Pons (tissue), 1 donor: ENCODE measurements around the gene TGIF2.
A peak's percentile ranks its signal among the peaks of the same experiment; 100 is the strongest.

Experiments used
- DNase-seq: peaks from one replicate; pipeline ENCODE4 v3.0.0-alpha.2; 2016; ENCODE audit warnings: low spot score

The TGIF2 gene

DNA sequence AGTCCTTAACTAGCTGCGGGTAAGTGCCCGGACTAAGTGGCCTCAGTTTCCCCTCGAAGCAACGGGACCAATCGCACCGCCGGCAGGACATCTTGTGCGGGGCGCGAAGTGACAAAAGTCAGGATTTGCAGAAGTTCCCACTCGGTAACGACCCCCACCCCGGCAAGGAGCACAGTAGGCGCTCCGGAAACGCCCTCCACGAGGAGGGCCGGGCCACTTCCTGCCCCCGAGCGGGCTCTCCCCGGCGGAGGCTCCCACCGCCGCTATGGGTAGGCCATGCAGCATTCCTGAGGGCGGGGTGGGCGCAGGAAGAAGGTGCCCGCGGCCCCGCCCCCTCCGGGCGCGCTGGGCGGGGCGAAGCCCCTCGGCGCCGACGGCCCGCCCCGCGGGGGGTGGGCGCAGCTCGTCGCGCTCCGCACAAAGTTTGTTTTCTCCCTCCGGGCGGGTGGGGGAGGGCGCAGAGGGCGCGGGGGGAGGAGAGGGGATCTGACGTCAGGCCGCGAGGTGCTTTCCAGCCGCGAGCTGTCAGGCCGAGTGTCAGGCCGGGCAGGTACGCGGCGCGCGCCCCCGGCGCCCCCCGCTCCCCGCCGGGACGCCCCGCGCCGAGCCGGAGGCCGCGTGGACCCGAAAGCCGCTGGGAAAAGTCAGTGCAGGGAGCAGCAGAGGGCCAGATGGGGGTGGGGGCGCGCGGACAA is at the start of gene TGIF2:
TSS of gene TGIF2 (plus strand) at position 495 of the 695 bp plus-strand sequence. CDS start 5,178 bp downstream, outside the sequence.
- peak; percentile 29 for DNase-seq

- DNase-seq: no peak
Observed at GRCh38 chr20:36525620-36526365, 47.6 kb upstream of the TGIF2 start.

DNA sequence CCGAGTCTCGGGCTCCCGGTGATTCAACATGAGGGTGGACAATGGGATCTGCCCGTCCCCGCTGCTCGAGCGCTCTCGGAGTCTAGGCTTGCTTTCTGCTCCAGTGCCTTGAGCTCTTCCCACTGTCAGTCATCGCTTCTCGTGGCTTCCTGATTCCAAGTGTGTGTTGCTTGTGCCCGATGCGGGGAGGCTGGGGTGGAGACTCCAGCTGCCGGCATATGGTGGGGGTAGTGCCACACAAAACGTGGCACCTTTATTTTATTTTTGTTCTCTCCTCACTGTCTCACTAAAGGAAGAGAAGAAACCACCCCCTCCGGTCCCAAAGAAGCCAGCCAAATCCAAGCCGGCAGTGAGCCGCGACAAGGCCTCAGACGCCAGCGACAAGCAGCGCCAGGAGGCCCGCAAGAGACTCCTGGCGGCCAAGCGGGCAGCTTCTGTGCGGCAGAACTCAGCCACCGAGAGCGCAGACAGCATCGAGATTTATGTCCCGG is 46.8 kb upstream of the TGIF2 start:
- no peak for DNase-seq

DNA sequence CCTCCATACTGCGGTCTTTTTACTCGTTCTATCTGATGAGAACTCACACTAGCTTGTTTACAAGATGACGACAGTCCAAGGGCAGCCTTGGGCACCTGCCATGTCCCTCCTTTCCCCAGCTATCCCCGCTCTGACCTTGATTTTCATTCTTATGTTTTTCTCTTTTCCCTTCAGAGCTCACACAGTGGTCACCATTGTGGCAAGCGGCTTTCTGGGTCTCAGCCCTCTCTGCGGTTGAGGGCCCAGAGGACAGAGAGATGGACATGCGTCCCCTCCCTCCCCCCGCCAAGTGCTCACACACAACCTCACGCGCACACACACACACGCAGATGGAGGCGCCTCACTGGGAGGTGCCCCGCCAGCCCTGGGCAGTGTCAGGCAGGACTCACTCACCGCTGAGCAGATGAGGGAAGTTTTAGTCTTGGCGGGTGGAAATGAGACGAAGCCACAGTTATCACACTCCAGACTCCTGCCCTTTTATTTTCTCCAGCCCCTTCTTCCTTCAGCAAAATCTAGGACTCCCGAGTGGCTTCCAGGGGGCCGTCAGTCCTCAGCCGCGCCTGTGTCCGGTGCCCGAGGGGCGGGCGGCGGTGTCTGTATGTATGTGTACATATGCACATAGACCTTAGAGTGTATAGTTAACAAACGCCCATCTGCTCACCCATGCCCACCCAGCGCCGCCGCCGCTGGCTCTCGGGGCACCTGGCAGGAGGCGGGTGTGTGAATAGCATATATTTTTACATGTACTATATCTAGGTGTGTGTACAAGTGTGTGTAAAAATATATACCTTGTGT is 45.9 kb upstream of the TGIF2 start:
- DNase-seq: no peak

DNA sequence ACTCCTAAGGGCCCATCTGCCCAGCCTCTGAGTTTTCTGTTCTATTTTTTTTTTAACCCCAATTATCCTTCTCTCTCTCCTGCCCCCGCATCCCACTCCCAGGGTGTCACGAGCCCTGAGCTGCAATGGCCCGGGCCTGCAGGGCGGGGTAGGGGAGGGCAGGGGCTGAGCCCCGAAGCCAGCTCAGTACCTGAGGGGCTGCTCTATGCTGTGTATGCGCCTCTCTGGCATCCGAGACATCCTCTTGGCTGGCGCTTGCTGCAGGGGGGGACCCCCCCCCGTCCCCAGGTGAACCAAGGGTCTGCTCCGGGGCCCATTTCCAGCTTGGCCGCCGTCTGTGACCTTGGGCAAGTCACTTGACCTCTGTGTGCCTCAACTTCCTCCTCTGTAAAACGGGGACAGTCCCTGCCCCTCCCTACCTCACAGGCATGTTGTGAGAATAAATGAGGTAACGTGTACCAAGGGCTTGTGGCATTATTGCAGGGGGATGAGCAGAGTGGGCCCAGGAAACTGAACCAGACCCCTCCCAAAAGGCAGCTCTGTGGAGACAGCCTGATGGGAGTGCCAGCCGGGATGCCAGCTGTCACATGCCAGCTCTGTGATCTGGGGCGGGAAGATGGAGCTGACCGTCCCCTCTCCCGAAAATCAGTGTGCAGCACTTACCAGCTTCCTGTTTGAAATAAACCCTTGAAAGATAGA is 45.1 kb upstream of the TGIF2 start:
- DNase-seq: no peak

DNA sequence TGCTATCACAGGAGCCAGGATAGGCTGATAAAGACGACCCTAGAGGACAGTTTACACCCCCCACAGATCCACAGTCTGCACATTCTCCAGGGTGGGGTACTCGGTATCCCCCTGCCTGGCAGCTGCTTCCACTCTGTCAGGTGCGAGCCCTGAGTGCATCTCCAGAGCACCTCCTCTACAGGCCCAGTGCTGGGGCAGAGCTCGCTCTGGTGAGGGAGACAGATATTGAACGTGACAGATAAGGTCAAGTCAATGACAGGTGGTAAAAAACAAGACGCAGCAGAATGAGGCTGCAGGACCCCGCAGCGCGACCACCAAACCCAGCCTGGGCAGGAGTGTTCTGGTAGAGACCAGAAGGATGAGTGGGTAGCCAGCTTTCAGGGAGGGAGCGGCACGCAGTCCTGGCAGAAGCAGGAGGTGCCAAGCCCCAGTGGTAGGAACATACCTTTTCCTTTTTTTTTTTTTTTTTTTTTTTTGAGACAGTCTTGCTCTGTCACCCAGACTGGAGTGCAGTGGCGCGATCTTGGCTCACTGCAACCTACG is 44.5 kb upstream of the TGIF2 start:
- DNase-seq: no peak

DNA sequence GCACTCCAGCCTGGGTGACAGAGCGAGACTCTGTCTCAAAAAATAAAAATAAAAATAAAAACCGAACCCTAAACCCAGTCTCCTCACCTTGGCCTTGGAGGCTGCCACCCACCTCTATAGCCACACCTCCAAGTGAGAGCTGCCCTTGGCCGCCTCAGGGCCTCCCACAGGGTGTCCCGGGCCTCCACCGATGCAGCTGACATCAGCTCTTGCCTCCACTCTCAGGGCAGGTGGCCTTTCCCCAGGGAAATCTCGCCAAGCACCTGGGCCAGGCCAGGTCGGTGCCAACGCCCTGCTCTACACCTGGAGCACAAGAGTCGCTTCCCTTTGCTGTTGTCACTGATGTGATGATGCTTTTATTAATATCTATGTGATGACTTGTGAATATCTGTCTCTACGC is 41.0 kb upstream of the TGIF2 start:
- DNase-seq: no peak

DNA sequence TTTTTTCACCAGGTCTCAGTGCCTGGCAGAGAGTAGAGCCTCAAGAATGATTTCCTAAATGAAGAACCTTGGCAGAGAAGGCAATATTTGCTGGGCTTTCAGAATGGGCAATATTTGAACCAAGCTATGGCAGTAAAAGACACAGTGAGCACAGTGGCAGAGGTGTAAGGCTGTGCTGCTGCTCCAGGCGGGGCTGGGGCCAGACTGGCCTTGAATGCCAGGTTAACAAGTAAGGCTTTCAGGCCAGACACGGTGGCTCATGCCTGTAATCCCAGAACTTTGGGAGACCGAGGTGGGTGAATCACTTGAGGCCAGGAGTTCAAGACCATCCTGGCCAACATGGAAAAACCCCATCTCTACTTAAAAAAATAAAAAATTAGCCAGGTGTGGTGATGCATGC is 40.6 kb upstream of the TGIF2 start:
- DNase-seq: no peak

DNA sequence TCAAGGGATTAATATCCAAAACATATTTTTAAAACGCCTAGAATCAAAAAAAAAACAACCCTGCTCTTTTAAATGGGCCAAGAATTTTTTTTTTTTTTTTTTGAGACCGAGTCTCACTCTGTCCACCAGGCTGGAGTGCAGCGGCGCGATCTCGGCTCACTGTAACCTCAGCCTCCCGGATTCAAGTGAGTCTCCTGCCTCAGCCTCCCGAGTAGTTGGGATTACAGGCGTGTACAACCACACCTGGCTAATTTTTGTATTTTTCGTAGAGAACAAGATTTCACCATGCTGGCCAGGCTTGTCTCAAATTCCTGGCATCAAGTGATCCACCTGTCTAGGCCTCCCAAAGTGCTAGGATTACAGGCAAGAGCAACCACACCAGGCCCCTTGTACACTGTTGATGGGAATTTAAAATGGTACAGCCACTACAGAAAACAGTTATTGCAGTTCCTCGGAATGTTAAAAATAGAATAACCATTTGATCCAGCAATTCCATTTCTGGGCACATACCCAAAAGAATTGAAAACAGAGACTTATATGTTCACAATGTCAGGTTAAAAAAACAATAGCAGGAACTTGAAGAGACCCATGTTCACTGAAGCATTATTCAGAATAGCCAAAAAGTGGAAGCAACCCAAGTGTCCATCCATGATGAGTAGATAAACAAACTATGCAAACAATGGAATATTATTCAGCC is 35.2 kb upstream of the TGIF2 start:
- no peak for DNase-seq

GRCh38 chr20:36540551-36541211 is 32.7 kb upstream of the TGIF2 start:
- no peak for DNase-seq

- DNase-seq: no peak
Observed at GRCh38 chr20:36541227-36541767, 32.1 kb upstream of the TGIF2 start, which contains the start of gene MYL9. Gene MYL9, plus strand, starts transcription at chr20:36541519. Its CDS starts 3,366 bp downstream, at chr20:36544885.

GRCh38 chr20:36541768-36542488 is 31.5 kb upstream of the TGIF2 start:
- no peak for DNase-seq

- no peak for DNase-seq
Observed at GRCh38 chr20:36542516-36543183, 30.7 kb upstream of the TGIF2 start.

DNA sequence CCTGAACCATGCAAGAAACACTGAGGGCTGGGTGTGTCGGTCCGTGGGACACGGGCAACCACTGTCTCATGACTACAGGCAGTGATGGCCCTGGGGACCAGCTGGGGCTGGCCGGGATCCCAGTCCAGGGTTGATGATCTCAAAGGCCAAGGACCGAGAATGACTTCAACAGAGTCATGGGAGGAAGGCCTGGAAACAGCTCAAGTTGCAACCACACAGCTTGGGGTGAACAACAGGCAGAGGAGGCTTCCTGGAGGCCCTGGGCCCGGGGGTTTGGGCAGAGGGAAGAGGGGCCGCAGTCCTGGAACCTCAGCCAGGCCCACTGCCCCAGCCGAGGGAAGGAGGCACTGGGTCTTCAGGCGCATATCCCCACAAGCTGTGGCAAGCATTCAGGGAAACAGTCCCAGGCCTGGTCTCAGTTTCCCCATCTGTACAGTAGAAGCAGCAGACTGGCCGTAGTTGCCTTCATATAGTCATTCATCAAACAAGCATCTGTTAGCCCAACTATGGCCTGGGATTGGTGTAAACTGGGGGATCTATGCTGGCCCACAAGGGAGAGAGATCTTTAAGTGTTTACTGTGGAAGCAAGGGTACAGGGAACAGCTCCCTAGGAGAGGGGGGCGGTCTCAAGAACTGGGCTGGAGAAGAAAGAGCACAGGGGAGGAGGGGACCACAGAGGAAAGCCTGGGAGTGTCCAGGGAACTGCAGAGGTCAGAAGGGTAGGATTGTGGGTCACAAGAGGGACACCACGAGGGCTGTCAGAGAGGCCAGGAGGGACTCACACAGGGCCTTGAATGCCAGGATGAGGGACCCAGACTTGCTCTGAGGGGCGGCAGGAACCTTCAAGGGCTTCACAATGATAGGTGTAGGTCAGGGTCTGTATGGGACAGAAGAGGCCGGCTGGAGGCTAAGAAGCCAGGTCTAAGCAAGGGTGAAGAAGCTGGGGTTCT is 29.9 kb upstream of the TGIF2 start:
- DNase-seq: peak; percentile 6

DNA sequence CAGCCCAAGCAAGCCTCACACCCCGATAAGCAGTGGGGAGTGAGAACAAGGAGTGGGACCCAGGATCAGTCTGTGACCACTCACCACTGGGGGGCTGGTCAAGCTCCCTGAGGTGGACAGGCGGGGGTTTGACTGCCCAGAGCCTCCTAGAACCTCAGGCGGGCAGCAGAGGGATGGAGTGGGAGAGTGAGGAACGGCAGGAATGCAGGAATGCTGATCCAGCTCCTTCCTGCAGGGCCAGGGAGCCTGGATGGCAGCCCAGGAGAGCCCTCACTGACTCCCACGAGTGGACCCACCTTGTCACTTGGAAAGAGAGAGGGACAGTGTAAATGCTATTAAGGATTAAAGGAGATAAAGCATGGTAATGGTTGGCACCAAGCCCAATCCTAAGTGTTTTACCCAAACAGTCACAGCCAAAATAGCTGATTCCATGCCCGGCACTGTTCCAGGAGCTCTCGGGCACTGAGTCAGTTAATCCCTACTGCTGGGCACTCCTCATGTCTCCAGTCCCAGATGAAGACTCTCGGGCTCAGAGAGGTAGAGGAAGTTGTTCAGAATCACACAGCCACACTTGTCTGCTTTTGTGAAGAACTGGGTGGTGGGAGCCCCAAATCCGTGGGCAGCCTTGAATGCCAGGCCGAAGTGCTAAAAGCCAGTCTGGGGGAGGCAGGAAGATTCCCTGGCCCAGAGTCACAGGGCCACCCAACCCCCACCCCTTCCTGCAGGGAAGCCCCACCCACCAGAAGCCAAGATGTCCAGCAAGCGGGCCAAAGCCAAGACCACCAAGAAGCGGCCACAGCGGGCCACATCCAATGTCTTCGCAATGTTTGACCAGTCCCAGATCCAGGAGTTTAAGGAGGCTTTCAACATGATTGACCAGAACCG is 29.0 kb upstream of the TGIF2 start:
- DNase-seq: no peak

DNA sequence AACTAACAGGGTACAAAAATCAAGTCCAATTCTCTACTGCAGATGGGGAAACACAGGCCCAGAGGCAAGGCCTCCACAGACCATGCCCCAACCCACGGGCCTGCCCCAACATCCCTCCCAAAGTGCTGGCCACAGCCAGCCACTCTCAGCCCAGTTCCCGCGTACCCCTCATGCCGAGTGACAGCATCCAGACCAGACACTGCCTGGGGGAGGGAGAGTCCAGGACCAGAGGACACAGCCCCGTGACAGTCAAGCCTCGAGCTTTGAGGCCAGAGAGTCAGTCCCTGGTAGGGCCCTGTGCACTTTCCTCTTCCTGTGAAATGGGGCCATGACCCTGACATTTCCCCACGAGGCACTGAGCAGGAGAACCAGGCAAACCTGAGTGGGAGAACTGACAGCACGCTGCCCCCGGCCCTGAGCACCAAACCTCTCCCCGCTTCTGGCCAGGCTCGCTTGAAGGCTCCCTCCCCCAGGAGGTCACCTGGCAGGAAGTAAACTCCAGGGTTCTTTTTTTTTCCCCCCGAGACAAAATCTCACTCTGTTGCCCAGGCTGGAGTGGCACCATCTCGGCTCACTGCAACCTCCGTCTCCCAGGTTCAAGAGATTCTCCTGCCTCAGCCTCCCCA is 27.2 kb upstream of the TGIF2 start:
- no peak for DNase-seq
